ENCODE results near the gene SFTPB. TPM values are rescaled to one million over a fixed set of nuclear protein-coding genes. Genes with fewer than 3 reads are reported as not detected.
"Not testable (repeated sequence)": the region's sequence is repeated elsewhere in the genome, so short reads cannot be mapped to it uniquely, and the experiment has no call there.

The SFTPB gene
- under 1 TPM; 0.12 to 0.44 TPM for total RNA-seq
- long read RNA-seq = 0 reads

DNA sequence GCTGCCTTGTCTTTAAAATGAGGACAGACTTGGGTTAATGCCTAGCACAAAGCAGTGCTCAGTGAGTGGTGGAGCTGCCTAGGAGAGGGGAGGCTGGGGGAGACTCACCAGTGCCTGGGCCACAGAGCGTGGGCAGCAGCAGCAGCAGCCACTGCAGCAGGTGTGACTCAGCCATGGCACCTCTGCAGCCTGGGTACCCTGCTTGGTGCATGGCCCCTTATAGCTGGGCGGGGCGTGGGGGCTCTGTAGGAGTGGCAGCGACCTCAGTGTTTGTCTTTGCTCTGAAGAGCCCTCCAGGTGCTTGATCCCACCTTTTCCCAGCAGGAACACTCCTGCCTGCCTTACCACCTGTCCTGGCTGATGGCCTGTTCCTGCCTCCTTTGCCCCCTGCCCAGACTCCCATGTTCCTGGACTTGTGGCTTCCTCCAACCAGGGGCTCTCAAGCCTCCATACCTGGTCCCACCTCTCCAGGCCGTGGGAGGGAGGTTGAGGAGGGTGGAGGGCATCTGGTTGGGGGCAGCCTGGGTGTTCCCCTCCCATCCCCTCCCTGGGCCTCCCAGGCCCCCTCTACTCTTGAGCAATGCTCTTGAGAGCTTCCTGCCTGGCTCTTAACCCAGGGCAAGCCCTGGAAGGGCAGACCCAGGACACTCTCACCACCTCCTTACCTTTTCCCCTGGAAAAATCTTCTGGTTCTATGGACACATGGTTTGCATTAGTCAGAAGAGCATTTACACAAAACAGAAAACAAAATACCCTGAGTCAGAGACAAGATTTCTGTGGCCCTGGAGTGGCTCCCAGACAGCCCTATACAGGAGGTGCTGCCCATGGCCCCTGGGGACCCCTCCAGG lies at the start of gene SFTPB:
TSS of gene SFTPB (minus strand) at position 191 of the 848 bp plus-strand sequence. CDS start at position 175, 16 bp downstream.
- no peak for DNase-seq
- ATAC-seq = no peak
- intact Hi-C loops (cut with DNase I) = no loop called here

DNA sequence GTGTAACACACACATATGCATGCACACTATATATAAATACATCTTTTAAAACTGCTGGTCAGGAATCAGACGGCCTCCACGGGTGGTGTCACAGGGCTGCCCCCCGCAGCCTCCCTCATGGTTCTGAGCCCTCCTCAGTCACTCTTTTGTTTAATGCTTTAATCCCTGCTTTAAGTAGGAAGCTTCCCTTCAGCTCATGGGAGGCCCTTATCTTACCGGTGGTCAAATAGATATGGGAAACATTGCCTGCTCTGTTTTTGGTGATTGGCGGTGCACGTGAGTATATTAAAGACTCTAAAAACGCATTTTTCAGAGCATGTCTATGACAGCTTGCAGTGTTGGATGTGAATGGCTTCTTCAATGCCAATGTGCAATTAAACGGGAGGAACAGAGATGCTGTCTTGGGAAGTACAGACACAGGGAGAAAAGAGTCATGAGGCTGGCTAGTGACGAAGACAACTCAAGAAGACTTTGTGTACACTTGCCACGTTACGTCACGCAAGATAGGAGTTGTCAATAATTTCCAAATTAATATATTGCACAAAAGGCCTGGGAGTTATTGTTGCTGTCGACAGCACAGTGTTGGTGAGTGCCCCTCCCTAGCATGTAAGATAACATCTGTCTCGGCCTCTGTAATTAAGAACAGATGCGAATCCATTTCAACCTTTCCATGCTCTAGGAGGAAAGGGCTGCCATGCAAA lies 49.5 kb upstream of the SFTPB start:
- intact Hi-C loops (cut with DNase I) = no loop called here
- DNase-seq = no peak
- no peak for ATAC-seq

DNA sequence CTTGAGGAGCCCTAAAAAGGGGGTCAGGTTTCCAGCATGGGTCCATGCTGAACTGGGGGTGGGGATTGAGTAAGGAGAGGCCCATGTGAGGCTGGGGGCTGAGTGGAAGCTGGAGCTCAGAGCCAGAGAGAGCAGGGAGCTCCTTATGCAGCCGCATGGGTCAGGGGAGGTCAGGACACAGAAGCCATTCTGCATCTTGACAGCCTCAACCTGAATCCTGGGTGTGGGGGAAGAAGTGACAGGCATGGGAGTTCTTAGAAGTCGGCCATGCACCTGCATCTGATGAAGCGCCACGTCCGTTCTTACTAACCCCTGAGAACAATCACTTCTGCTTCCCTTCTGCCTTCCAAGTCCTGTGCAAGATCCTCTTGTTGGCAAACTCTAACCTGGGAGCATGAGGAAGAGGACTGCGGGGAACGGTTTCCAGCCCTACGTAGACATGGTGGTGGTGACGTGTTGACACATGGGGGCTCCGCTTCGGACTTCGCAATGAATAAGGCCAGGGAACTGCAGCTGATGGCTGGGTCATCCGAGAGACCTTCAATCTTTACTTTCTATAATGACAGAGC lies 48.4 kb upstream of the SFTPB start:
- no peak for ATAC-seq

DNA sequence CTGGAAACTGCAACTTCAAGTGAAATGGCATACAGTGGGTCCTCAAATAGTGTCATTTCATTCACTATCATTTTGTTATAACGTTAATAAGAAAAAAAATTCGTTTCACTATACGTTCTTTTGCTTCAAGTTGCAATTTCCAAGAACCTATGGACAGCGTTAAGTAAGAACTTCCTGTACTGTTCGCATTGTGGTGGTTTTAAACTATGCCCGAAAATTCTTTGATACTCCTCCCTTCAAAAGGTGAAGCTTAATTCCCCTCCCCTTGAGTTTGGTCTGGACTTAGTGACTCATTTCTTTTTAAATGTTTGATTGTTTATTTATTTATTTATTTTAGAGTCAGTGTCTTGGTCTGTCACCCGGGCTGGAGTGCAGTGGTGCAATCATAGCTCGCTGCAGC lies 46.8 kb upstream of the SFTPB start:
- intact Hi-C loops (cut with DNase I) = no loop called here
- DNase-seq (no peak), ATAC-seq (no peak)

More for the DNA sequence above, 48.4 kb upstream of the SFTPB start:
- DNase-seq = no peak
- intact Hi-C loops (cut with DNase I) = no loop called here

DNA sequence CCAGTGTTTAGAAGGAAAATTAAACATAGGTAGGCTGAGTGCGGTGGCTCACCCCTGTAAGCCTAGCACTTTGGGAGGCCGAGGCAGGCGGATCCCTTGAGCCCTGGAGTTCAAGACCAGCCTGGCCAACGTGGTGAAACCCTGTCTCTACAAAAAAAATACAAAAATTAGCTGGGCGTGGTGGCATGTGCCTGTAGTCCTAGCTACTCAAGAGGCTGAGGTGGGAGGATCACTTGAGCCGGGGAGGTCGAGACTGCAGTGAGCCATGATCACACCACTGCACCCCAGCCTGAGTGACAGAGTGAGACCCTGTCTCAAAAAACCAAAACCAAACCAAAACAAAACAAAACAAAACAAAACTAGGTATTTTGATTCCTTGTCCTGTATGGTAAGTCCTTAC lies 46.4 kb upstream of the SFTPB start:
- ATAC-seq; DNase-seq; intact Hi-C loops (cut with DNase I): not testable (repeated sequence)

DNA sequence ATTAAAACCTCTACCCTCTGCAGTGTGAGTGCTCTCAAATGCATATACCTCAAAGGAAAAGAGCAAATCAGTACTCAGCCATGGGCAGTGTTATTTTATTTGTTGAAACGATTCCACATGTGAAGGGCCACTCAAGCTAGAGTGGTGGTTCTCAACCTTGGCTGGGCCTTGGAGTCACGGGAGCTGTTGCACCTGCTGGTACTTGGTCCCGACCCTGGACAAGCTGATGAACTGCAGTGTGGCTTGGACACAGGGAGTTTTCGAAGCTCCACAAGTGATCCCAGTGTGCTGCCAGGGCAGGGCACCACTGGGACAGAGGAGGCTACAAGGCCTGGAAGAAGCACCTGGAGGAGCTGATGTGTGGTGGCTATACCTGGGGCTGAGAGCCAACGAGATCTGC lies 45.8 kb upstream of the SFTPB start:
- intact Hi-C loops (cut with DNase I) = no loop called here
- no peak for ATAC-seq

DNA sequence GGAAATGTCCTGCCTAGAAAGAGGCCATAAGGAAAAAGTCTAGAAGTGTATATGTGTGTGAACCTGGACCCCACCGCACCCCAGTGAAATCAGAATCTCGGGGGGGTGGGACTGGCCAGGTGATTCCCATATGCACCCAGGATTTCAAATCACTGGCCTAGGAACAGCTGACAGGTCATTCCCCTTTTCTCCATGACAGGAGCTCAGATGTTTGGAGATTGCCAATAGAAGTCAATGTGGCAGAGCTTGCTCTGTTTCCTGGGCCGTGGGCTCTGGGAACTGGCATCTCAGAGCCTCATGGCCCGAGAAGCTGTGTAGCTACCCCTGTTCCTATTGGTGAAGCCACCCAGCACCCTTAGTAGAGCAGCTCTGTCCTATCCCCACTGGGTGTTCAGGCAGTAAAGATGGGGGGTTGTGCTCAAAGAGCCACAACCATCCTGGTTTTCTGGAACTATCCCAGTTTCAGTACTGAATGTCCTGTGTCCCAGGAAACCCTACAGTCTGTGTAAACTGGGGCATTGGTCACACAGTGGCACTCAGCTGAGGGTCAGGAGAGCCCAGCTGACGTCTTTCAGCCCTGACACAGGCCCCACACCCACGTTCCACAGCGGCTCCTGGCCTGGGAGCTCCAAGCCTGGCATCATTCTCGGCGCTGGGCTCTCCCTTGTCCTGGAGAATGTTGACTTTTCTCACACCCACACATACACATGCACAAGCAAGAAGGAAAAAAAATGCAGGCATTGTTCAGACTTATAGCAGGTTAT lies 45.0 kb upstream of the SFTPB start:
- ATAC-seq (peak; percentile 48 to 67), DNase-seq (peak; percentile 83)
- intact Hi-C loops (cut with DNase I) = no loop called here

More for the DNA sequence above, 45.8 kb upstream of the SFTPB start:
- DNase-seq = no peak

DNA sequence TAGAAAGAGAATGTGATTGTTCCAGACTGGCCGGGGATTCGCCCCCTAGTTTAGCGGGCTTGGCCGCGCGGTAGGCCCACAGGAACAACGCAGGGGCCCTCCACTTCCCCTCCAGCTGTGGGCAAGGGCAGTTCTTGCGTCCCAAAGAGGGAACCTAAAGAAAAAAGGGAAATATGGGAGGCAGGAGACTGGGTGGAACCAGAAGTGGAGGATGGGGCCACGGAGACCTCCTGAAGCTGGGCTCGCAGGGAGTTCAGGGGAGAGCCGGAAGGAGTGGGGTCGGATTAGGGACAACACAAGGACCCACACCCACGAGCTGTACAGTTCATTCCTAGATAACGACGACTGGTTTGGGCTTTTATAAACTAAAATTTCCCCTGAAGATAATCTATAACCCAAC lies 44.3 kb upstream of the SFTPB start:
- intact Hi-C loops (cut with DNase I) = no loop called here
- DNase-seq = peak; percentile 50
- peak in 1 of 2 donors; percentile 12 for ATAC-seq

DNA sequence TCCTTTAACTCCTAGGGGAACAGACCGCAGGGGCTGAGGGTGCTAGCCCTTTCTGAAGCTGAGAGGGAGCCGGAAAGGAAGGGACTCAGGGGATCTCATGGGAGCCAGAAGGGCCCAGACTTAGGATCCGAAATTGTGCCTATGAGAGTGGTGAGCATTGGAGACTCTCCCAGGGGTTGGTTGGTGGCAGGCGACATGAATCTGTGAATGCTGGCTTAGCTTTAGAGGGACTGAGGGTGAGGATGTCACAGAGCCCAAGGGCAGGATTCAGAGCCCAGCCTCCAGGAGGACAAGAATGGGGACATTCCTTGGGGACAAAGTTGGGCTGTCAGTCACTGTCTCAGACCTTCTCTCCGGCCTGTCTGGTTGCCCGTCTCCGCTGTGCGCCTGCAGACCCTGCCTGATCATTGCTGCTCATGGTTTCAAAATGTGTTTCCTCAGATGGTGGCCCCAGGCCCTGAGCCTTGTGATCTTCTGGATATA lies 43.6 kb upstream of the SFTPB start:
- ATAC-seq (no peak), DNase-seq (no peak)
- intact Hi-C loops (cut with DNase I) = no loop called here

DNA sequence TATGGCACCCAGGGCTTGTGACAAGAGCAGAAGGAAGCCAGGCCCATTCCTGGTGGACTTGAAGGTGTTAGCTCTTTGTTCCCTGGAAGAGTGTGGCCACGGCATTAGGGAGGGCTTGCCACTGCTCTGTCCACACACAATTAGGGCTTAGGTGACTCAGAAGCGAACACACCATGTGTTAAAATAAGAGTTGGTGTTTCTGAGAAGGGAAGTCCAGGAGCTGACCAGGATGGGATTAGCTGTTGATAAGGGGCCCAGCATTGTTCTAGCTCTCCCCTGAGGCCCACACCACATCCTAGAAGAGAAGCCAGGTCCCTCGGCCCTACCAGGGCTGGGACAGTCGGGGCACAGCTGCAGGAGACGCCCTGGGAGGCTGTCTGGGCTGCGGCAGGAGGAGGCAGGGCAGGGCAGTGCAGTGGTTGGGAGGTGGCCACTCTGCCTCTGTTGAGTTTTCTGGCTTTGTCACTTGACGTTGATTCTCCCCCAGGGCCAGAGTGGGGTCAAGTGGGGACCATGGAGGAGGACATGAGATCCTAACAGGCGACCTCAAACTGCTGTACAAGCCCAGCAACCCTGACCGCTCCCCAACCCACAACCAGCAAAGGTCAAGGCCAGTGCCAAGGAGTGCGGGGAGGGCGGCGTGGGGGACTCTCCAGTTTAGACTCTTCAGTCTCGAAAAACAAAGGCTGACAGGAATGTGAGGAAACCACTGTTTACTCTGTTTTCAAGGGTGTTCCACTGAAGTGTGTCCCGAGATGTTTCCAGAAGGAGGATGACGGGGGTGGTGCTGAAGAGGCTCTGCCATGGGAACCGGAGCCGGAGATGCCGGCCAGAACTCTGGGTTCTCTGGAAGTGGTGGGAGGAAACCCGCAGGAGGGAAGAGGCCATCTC lies 42.9 kb upstream of the SFTPB start:
- intact Hi-C loops (cut with DNase I) = no loop called here
- peak; percentile 54 to 69 for ATAC-seq
- DNase-seq = peak; percentile 81

DNA sequence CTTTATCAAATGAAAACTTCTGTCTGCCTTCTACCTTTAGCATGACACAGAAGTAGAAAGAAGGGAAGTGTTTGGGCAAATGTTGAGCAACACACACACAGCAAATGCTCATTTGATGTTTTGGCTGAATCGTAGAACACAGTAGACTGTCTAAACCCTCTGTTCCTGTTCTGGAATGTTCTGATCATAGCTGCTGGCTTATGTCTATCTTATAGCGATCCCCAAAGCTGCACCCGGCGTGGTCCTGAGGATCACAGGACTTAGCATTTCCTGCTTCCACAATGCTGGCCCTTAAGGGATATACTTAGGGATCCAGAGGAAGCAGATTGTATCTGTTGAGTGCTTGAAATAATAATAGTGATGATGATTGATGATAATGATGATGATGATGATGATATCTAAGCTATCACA lies 41.4 kb upstream of the SFTPB start:
- intact Hi-C loops (cut with DNase I) = loop anchor here (5.0 to 10.0 kb wide), 2 partner anchors 55 to 72 kb away; no protein-coding TSS in a partner anchor

DNA sequence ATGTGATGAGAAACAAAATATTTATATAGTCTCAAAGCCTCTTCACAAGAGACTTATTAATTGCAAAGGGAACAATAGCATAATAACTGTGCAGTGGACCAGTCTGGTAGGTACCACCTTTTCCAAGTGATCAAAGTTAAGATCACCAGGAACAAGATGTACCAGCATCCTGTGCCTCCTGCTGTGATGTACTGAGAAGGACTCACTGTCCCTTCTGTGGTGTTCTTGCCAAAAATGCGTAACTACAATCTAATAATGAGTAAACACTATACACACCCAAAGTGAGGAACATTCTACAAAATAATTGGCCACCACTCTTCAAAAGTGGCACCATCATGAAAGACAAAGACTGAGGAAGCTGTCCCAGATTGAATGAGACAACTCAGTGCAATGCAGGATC lies 40.6 kb upstream of the SFTPB start:
- ATAC-seq (no peak), DNase-seq (no peak)
- intact Hi-C loops (cut with DNase I) = loop anchor here (5.0 to 10.0 kb wide), 2 partner anchors 54 to 71 kb away; no protein-coding TSS in a partner anchor

More for the DNA sequence above, 41.4 kb upstream of the SFTPB start:
- DNase-seq (no peak), ATAC-seq (no peak)

DNA sequence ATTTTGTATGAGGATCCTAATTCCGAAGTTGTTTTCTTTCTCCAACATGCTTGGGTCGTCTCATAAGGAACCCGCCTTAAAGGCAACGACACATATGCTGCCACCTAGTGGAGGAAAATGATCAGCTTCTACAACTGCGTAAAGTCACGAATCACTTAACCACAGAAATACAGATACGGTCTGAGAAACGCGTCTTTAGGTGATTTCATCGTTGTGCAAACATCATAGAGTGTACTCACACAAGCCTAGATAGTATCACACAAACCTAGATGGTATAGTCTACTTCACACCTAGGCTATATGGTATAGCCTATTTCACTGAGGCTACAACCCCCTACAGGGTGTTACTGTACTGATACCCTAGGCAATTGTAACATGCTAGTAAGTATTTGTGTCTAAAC lies 39.3 kb upstream of the SFTPB start:
- ATAC-seq (peak; percentile 38 to 48), DNase-seq (no peak)
- intact Hi-C loops (cut with DNase I) = loop anchor here (2.0 to 10.0 kb wide), 3 partner anchors 27 to 70 kb away; no protein-coding TSS in a partner anchor

DNA sequence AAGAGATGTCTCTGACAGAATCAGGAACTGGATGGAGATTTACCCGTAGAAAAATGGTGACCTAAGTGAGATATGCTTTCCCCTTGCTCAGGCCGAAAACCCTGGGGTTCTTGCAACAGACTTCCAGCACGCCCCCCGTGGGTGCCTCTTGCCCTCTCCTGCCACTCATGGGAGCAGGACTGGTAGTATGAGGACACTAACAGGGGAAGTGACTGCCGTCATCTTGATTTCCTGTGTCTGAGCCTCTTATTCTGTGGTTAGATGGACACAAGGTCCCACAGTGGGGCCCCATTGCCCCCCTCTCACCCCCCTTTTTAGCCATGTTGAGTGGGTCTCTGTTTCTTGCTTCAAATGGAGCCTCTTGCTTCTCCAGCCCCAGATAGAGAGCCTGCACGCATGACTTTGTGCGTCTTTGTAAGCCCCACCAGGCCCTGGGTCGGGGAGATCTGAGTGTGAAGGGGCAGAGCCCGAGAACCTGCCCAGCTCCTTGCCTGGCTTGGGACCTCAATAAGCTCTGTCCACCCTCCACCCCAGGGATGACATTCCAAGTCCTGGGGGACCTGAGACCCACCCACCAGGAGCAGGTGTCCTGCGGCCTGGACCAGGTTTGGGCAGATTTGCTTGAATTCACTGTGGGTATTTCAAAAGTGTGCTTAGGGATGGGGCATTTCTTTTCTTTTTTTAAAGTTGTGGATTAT lies 38.7 kb upstream of the SFTPB start:
- DNase-seq = peak; percentile 56
- intact Hi-C loops (cut with DNase I) = loop anchor here (2.0 to 10.0 kb wide), 3 partner anchors 26 to 69 kb away; no protein-coding TSS in a partner anchor
- ATAC-seq = peak in 1 of 2 donors; percentile 32

DNA sequence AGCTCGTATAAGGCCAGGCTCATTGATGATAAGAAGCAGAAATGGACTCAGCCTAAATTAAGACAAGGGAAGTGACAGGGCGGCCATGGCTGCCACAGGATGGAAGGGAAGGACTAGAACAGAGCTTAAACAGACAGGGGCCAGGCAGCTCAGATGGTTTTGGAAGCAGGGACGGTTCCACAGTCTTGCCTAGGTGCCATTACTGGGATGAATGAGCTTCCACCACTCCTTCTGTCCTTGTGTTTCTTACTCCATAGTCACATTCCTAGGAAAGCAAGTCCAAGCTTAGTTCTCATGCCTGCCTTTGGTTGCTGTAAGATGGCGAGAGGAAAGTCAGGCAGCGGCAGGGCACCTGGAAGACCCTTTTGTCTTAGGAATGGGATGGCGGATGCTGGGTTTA lies 38.1 kb upstream of the SFTPB start:
- ATAC-seq (no peak), DNase-seq (no peak)
- intact Hi-C loops (cut with DNase I) = loop anchor here (2.0 to 10.0 kb wide), 3 partner anchors 25 to 69 kb away; no protein-coding TSS in a partner anchor

DNA sequence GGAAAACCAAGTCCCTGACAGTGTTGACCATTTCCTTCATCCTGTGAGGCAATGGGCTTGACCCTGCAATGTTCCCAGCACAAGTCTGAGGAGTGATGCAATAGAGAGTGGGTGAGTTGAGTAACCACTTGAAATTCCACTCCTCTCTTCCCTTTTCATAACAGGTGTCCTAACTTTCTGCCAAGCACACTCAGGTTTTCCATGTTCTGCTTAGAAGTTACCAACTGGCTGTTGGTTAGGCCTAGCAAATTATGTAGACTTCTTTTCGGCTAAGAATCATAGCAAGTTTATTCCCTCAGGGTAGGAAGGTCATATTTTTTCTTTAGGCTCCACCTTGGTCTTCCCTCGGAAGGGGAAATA lies 37.7 kb upstream of the SFTPB start:
- DNase-seq (peak; percentile 55), ATAC-seq (peak; percentile 70 to 86)
- intact Hi-C loops (cut with DNase I) = loop anchor here (2.0 to 10.0 kb wide), 3 partner anchors 25 to 68 kb away; no protein-coding TSS in a partner anchor
